Measurements from ENCODE around the gene SSBP2. TPM values are rescaled to one million over a fixed set of nuclear protein-coding genes. Genes with fewer than 3 reads are reported as not detected.
"Not testable (repeated sequence)": the region's sequence is repeated elsewhere in the genome, so short reads cannot be mapped to it uniquely, and the experiment has no call there.

Gene SSBP2
- total RNA-seq, 2 donors from 2014 or later = 23.7 to 75.0 TPM

- Histone ChIP-seq H3K36me3 (no peaks in the 10 kb centered on the region), H3K27ac (peak overlapping the region; percentile 46 to 73), H3K4me3 (no peak overlapping the region), H3K27me3 (replicated peaks; ENCODE audit: insufficient read depth) (no peaks in the 10 kb centered on the region), H3K4me1 (ENCODE audit: control insufficient read depth in 1 of 2, low read depth in 2 of 2) (peaks cover 7 to 19% of the 10 kb centered on the region in 2 donors), H3K9me3 (no peaks in the 10 kb centered on the region)
- TF ChIP-seq CTCF (IDR thresholded peaks at IDR 0.05) = no peak
- ATAC-seq (ENCODE audit: insufficient number of reproducible peaks, low FRiP score, low read depth) = no peak
- DNase-seq (ENCODE audit: low spot score) = no peak
Measured at GRCh38 chr5:81506378-81506777, 244.5 kb downstream of the SSBP2 start.

GRCh38 chr5:81505672-81506071 is 245.2 kb downstream of the SSBP2 start:
- H3K9me3 ChIP-seq = no peaks in the 10 kb centered on the region
- no peaks in the 10 kb centered on the region for H3K27me3 ChIP-seq (replicated peaks; ENCODE audit: insufficient read depth)
- TF ChIP-seq CTCF (IDR thresholded peaks at IDR 0.05) = no peak
- H3K36me3 ChIP-seq = no peaks in the 10 kb centered on the region
- H3K4me3 ChIP-seq = peak overlapping the region; percentile 38
- H3K4me1 ChIP-seq (ENCODE audit: control insufficient read depth in 1 of 2, low read depth in 2 of 2) = peaks cover 7 to 19% of the 10 kb centered on the region in 2 donors
- ATAC-seq (ENCODE audit: insufficient number of reproducible peaks, low FRiP score, low read depth) (no peak), DNase-seq (ENCODE audit: low spot score) (no peak)
- no peak overlapping the region for H3K27ac ChIP-seq

- not testable (repeated sequence) for H3K9me3 ChIP-seq; ATAC-seq (ENCODE audit: insufficient number of reproducible peaks, low FRiP score, low read depth); H3K27ac ChIP-seq; H3K36me3 ChIP-seq; H3K27me3 ChIP-seq (replicated peaks; ENCODE audit: insufficient read depth); H3K4me3 ChIP-seq; DNase-seq (ENCODE audit: low spot score)
- peaks cover 7 to 19% of the 10 kb centered on the region in 2 donors for H3K4me1 ChIP-seq (ENCODE audit: control insufficient read depth in 1 of 2, low read depth in 2 of 2)
Measured at GRCh38 chr5:81503602-81504001, 247.3 kb downstream of the SSBP2 start.

- Histone ChIP-seq H3K4me1 (ENCODE audit: control insufficient read depth in 1 of 2, low read depth in 2 of 2) (no peaks in the 10 kb centered on the region), H3K27ac (no peak overlapping the region), H3K36me3 (no peaks in the 10 kb centered on the region), H3K27me3 (replicated peaks; ENCODE audit: insufficient read depth) (no peaks in the 10 kb centered on the region), H3K4me3 (no peak overlapping the region), H3K9me3 (no peaks in the 10 kb centered on the region)
- no peak for ATAC-seq (ENCODE audit: insufficient number of reproducible peaks, low FRiP score, low read depth)
- no peak for DNase-seq (ENCODE audit: low spot score)
- no peak for TF ChIP-seq CTCF (IDR thresholded peaks at IDR 0.05)
Measured at GRCh38 chr5:81495286-81495685, 255.6 kb downstream of the SSBP2 start.

GRCh38 chr5:81488862-81489261 is 262.0 kb downstream of the SSBP2 start:
- no peak for ATAC-seq (ENCODE audit: insufficient number of reproducible peaks, low FRiP score, low read depth)
- TF ChIP-seq CTCF (IDR thresholded peaks at IDR 0.05) = no peak
- Histone ChIP-seq H3K27ac (no peak overlapping the region), H3K36me3 (no peaks in the 10 kb centered on the region), H3K27me3 (replicated peaks; ENCODE audit: insufficient read depth) (no peaks in the 10 kb centered on the region), H3K4me3 (no peak overlapping the region), H3K9me3 (no peaks in the 10 kb centered on the region), H3K4me1 (ENCODE audit: control insufficient read depth in 1 of 2, low read depth in 2 of 2) (no peaks in the 10 kb centered on the region)
- DNase-seq (ENCODE audit: low spot score) = no peak

- Histone ChIP-seq H3K9me3 (no peaks in the 10 kb centered on the region), H3K4me1 (ENCODE audit: control insufficient read depth in 1 of 2, low read depth in 2 of 2) (peaks cover 6 to 12% of the 10 kb centered on the region in 2 donors), H3K27ac (no peak overlapping the region), H3K4me3 (no peak overlapping the region), H3K36me3 (no peaks in the 10 kb centered on the region), H3K27me3 (replicated peaks; ENCODE audit: insufficient read depth) (no peaks in the 10 kb centered on the region)
- no peak for TF ChIP-seq CTCF (IDR thresholded peaks at IDR 0.05)
- ATAC-seq (ENCODE audit: insufficient number of reproducible peaks, low FRiP score, low read depth) (no peak), DNase-seq (ENCODE audit: low spot score) (no peak)
Measured at GRCh38 chr5:81486711-81487110, 264.2 kb downstream of the SSBP2 start.

Data from thoracic aorta (tissue), 2 donors.